Measurements from ENCODE around the gene MVB12B.

GRCh38 chr9:126320158-126320922 is 6.3 kb upstream of the MVB12B start:
- TF ChIP-seq, protein P1, sequence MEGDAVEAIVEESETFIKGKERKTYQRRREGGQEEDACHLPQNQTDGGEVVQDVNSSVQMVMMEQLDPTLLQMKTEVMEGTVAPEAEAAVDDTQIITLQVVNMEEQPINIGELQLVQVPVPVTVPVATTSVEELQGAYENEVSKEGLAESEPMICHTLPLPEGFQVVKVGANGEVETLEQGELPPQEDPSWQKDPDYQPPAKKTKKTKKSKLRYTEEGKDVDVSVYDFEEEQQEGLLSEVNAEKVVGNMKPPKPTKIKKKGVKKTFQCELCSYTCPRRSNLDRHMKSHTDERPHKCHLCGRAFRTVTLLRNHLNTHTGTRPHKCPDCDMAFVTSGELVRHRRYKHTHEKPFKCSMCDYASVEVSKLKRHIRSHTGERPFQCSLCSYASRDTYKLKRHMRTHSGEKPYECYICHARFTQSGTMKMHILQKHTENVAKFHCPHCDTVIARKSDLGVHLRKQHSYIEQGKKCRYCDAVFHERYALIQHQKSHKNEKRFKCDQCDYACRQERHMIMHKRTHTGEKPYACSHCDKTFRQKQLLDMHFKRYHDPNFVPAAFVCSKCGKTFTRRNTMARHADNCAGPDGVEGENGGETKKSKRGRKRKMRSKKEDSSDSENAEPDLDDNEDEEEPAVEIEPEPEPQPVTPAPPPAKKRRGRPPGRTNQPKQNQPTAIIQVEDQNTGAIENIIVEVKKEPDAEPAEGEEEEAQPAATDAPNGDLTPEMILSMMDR (IDR thresholded peaks at IDR 0.05): no peak
- TF ChIP-seq POLR2A (IDR thresholded peaks at IDR 0.05): no peak
